ENCODE data around the gene SF3A1. TPM values are rescaled to one million over a fixed set of nuclear protein-coding genes. Genes with fewer than 3 reads are reported as not detected.
A peak's percentile ranks its signal among the peaks of the same experiment; 100 is the strongest.

The SF3A1 gene
- total RNA-seq, 2 donors from 2014 or later, result 30.6 to 77.1 TPM

- H3K4me3 ChIP-seq, result no peak overlapping the region
- TF ChIP-seq POLR2A (IDR thresholded peaks at IDR 0.05), result no peak
- TF ChIP-seq, protein P1, sequence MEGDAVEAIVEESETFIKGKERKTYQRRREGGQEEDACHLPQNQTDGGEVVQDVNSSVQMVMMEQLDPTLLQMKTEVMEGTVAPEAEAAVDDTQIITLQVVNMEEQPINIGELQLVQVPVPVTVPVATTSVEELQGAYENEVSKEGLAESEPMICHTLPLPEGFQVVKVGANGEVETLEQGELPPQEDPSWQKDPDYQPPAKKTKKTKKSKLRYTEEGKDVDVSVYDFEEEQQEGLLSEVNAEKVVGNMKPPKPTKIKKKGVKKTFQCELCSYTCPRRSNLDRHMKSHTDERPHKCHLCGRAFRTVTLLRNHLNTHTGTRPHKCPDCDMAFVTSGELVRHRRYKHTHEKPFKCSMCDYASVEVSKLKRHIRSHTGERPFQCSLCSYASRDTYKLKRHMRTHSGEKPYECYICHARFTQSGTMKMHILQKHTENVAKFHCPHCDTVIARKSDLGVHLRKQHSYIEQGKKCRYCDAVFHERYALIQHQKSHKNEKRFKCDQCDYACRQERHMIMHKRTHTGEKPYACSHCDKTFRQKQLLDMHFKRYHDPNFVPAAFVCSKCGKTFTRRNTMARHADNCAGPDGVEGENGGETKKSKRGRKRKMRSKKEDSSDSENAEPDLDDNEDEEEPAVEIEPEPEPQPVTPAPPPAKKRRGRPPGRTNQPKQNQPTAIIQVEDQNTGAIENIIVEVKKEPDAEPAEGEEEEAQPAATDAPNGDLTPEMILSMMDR (IDR thresholded peaks at IDR 0.05), result no peak
- H3K4me1 ChIP-seq, result peaks cover 56% of the 10 kb centered on the region
- H3K9me3 ChIP-seq, result no peaks in the 10 kb centered on the region
- whole genome bisulfite sequencing, 2 donors, result 46 to 48% methylated on average over 8 of the region's 8 CpGs
- intact Hi-C loops (cut with DNase I), result no loop called here
- H3K27ac ChIP-seq, result peak overlapping the region in 3 of 4 donors; percentile 80 to 92 (median 86)
- ATAC-seq (no peak), DNase-seq (peak in 1 of 4 donors; percentile 16)
- H3K36me3 ChIP-seq (replicated peaks in 1 of 2; ENCODE audit: insufficient read depth in 1 of 2, low read depth in 2 of 2), result no peaks in the 10 kb centered on the region
- no peaks in the 10 kb centered on the region for H3K27me3 ChIP-seq
These were observed 32.5 kb downstream of the SF3A1 start for GRCh38 chr22:30324014-30324730.

GRCh38 chr22:30323246-30323645 lies 33.4 kb downstream of the SF3A1 start:
- DNase-seq (no peak), ATAC-seq (no peak)
- H3K27ac ChIP-seq, result no peak overlapping the region
- 80 to 89% methylated on average over 3 of the region's 3 CpGs for WGBS, 2 donors
- H3K36me3 ChIP-seq (replicated peaks in 1 of 2; ENCODE audit: insufficient read depth in 1 of 2, low read depth in 2 of 2), result no peaks in the 10 kb centered on the region
- intact Hi-C loops (cut with DNase I), result no loop called here
- no peaks in the 10 kb centered on the region for H3K27me3 ChIP-seq
- no peak for TF ChIP-seq POLR2A (IDR thresholded peaks at IDR 0.05)
- TF ChIP-seq, protein P1 (IDR thresholded peaks at IDR 0.05), result no peak
- peaks cover 53% of the 10 kb centered on the region for H3K4me1 ChIP-seq
- no peak overlapping the region for H3K4me3 ChIP-seq
- H3K9me3 ChIP-seq, result no peaks in the 10 kb centered on the region

DNA sequence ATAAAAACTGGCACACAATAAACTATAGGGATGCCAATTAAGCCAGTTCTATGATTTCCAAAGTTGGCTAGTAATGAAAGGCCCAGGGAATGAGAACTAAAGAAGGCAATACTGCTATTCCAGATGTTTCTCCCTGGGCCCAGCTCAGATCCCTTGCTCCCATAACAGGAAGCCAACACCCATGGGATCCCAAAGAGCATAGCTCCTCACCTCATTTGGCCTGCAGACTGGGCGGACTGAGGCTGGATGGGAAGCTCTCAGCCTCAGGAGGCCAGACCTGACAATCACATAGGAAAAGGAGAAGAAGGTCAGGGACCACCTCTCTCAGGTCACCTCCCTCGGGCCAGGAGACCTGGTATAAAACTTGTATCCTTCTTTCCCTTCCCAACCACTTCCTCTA lies 35.2 kb downstream of the SF3A1 start:
- ATAC-seq (no peak), DNase-seq (no peak)
- Histone ChIP-seq H3K4me1 (peaks cover 58% of the 10 kb centered on the region), H3K36me3 (replicated peaks in 1 of 2; ENCODE audit: insufficient read depth in 1 of 2, low read depth in 2 of 2) (no peaks in the 10 kb centered on the region), H3K9me3 (no peaks in the 10 kb centered on the region), H3K4me3 (no peak overlapping the region), H3K27me3 (no peaks in the 10 kb centered on the region), H3K27ac (no peak overlapping the region)
- WGBS, 2 donors, result 80 to 84% methylated on average over 2 of the region's 2 CpGs
- intact Hi-C loops (cut with DNase I), result no loop called here
- TF ChIP-seq POLR2A (IDR thresholded peaks at IDR 0.05), result no peak
- TF ChIP-seq, protein P1 (IDR thresholded peaks at IDR 0.05), result no peak

DNA sequence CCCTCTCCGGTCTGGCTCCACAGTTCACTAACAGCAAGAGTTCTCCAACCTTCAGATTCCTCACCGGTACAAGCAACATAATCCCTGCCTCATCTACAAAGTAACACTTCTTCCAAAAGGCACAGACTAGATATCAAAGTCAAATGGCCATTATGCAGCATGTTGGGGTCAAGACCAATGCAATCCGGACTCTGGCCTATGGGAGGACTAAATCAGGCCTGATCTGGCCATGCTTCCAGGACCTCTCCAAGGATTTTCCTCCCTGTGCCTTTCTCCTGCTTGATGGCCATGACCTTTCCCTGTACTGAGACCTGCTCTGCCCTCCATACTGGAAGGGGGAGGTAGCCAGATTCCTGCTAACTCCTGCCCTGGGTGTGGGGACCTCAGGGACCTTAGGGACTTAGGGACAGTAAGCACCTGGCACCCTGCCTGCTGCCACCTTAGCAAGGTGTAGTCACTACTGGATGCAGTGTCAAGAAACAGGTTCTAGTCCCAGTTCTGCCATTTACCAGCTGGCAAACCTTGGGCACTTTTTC lies 36.6 kb downstream of the SF3A1 start:
- Histone ChIP-seq H3K27me3 (no peaks in the 10 kb centered on the region), H3K36me3 (replicated peaks in 1 of 2; ENCODE audit: insufficient read depth in 1 of 2, low read depth in 2 of 2) (no peaks in the 10 kb centered on the region), H3K4me1 (peaks cover 51% of the 10 kb centered on the region), H3K9me3 (no peaks in the 10 kb centered on the region), H3K4me3 (no peak overlapping the region), H3K27ac (no peak overlapping the region)
- intact Hi-C loops (cut with DNase I), result no loop called here
- 92 to 97% methylated on average over 3 of the region's 3 CpGs for WGBS, 2 donors
- ATAC-seq (no peak), DNase-seq (no peak)
- TF ChIP-seq, protein P1 (IDR thresholded peaks at IDR 0.05), result no peak
- TF ChIP-seq POLR2A (IDR thresholded peaks at IDR 0.05), result no peak

Data from body of pancreas (tissue), 4 donors.